Fibroblast of the aortic adventitia (primary cell): ENCODE results near the gene MAX. TPM values are rescaled to one million over a fixed set of nuclear protein-coding genes. Genes with fewer than 3 reads are reported as not detected.

Experiments
- DNase-seq: peaks from one replicate; pipeline ENCODE4 v3.0.0-alpha.2; 2010; ENCODE audit warnings: low read depth
- H3K4me3 ChIP-seq: 2 replicates; pipeline ENCODE4 v1.5.1; 2011; ENCODE audit warnings: low read depth, mild to moderate bottlenecking, control low read depth, low read length, moderate library complexity
- total RNA-seq: library from RNA; depleted of rRNA; stranded (reverse); fragments of >200 nt; gene quantifications from 2 replicates; pipeline ENCODE4 v1.2.3, GENCODE V29; 2012; ENCODE audit warnings: low replicate concordance
- TF ChIP-seq, protein P1 (sequence below): IDR thresholded peaks from 2 replicates; pipeline ENCODE4 v1.5.1; 2011; ENCODE audit warnings: mild to moderate bottlenecking, low read length, control low read depth, inconsistent platforms; ENCODE audit not compliant: insufficient read depth

Gene MAX
- total RNA-seq, 1 donor = 69.3 TPM

GRCh38 chr14:65142429-65142828 lies 40.1 kb upstream of the MAX start:
- DNase-seq = no peak
- TF ChIP-seq, protein P1, sequence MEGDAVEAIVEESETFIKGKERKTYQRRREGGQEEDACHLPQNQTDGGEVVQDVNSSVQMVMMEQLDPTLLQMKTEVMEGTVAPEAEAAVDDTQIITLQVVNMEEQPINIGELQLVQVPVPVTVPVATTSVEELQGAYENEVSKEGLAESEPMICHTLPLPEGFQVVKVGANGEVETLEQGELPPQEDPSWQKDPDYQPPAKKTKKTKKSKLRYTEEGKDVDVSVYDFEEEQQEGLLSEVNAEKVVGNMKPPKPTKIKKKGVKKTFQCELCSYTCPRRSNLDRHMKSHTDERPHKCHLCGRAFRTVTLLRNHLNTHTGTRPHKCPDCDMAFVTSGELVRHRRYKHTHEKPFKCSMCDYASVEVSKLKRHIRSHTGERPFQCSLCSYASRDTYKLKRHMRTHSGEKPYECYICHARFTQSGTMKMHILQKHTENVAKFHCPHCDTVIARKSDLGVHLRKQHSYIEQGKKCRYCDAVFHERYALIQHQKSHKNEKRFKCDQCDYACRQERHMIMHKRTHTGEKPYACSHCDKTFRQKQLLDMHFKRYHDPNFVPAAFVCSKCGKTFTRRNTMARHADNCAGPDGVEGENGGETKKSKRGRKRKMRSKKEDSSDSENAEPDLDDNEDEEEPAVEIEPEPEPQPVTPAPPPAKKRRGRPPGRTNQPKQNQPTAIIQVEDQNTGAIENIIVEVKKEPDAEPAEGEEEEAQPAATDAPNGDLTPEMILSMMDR = no peak
- no peak overlapping the region for H3K4me3 ChIP-seq

- TF ChIP-seq, protein P1 = no peak
Measured at GRCh38 chr14:65141523-65141922, 39.2 kb upstream of the MAX start.

DNA sequence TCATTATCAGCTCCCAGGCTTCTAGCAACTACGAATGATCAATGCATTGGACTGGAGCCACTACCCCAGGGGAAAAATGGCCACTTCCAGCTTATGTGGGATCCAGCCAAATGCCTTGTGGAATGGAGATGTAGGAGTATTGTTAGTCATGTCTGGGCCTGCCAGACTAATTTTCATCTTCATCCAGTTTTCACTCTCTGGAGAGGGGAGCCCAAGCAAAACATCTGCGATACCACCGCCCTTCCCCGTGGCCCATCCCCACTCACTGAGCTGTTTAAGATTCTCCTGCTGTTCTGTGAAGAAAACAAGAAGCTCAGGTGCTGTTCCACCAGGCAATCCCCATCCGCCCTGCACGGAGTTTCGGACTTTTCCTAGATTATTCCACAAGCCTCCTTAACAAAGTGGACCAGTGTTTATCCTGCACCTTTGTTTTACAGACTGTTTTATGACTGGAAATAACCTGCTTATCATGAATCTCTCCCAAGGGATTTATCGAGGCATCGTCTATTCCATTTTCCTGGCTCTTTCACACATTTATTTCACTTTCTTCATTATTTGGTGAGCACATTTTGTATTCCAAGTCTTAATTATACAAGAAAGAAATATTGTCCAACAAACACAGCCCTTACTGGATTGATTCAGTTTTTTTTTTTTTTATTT lies 35.5 kb upstream of the MAX start:
- TF ChIP-seq, protein P1 = no peak
- peak; percentile 89 for DNase-seq
- no peak overlapping the region for H3K4me3 ChIP-seq

More at GRCh38 chr14:65141523-65141922, 39.2 kb upstream of the MAX start:
- DNase-seq = no peak
- no peak overlapping the region for H3K4me3 ChIP-seq

GRCh38 chr14:65134651-65135579 lies 32.6 kb upstream of the MAX start:
- TF ChIP-seq, protein P1 = no peak
- peak; percentile 5 for DNase-seq
- H3K4me3 ChIP-seq = no peak overlapping the region

GRCh38 chr14:65132855-65133254 lies 30.5 kb upstream of the MAX start:
- TF ChIP-seq, protein P1 = no peak
- no peak overlapping the region for H3K4me3 ChIP-seq
- DNase-seq = no peak

DNA sequence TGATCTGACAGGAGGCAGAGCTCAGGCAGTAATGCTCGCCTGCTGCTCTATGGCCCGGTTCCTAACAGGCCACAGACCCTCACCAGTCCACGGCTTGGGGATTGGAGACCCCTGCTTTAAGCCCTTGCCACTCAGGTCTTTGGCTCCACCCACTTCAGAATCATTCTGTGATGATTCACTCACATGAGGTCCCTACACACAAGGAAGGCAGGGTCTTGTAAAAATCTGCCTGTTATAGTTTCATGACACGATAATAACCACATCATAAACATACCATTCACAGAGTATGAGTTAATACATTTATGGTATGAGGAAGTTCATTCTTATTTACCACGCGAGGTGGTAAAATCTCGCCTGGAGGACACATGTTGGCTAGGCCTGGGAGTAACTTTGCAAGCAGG lies 29.0 kb upstream of the MAX start:
- H3K4me3 ChIP-seq = no peak overlapping the region
- TF ChIP-seq, protein P1 = no peak
- peak; percentile 9 for DNase-seq
